ENCODE measurements around the gene CCDC167. TPM values are rescaled to one million over a fixed set of nuclear protein-coding genes. Genes with fewer than 3 reads are reported as not detected.

The CCDC167 gene
- total and polyA plus RNA-seq, 2 of the 8 experiments (the other 6 are each of a cell fraction or from before 2014, with no cell fraction given): 11.0 to 26.5 TPM

GRCh38 chr6:37507077-37507476, 7.4 kb upstream of the CCDC167 start:
- Histone ChIP-seq H4K91ac (replicated peaks; ENCODE audit: insufficient read length, low read length) (no peak overlapping the region), H3K9ac (replicated peaks in 1 of 4; ENCODE audit: extremely low read depth in 1 of 4, low read depth in 3 of 4, low read length in 3 of 4) (no peak overlapping the region), H4K20me1 (replicated peaks in 1 of 2; ENCODE audit: control insufficient read depth in 1 of 2, insufficient read depth in 2 of 2, low read length in 2 of 2) (no peaks in the 10 kb centered on the region), H3K36me3 (ENCODE audit: control insufficient read depth in 2 of 4, insufficient read depth in 4 of 4, low read length in 3 of 4) (no peaks in the 10 kb centered on the region), H2BK120ac (replicated peaks; ENCODE audit: low read depth, low read length) (no peak overlapping the region), H3K27ac (ENCODE audit: low read depth, low read length) (no peak overlapping the region), H2AK5ac (ENCODE audit: low read depth, low read length) (no peak overlapping the region), H3K4me3 (ENCODE audit: extremely low read depth in 1 of 4, insufficient read depth in 2 of 4, low read depth in 3 of 4, low read length in 4 of 4) (no peak overlapping the region), H2AFZ (ENCODE audit: low read length) (no peak overlapping the region), H3K23ac (ENCODE audit: insufficient read length) (no peak overlapping the region), H4K8ac (ENCODE audit: extremely low read depth, insufficient read depth, low read length) (no peak overlapping the region), H3K27me3 (replicated peaks in 1 of 4; ENCODE audit: control insufficient read depth in 3 of 4, extremely low read depth in 1 of 4, insufficient read depth in 3 of 4, low read length in 3 of 4) (peaks cover 0 to 20% (median 17%) of the 10 kb centered on the region in 4 experiments; a peak in 6 of 7 replicates), H3K18ac (ENCODE audit: extremely low read depth, low read length) (no peak overlapping the region), H3K23me2 (ENCODE audit: low read depth, low read length) (0 out of 2 replicates have a peak, but pooled peaks cover 2% of the 10 kb centered on the region), H3K4me1 (replicated peaks in 1 of 4; ENCODE audit: control insufficient read depth in 3 of 4, insufficient read depth in 4 of 4, low read length in 3 of 4) (peaks cover 3 to 14% (median 11%) of the 10 kb centered on the region in 4 experiments; a peak in 6 of 7 replicates), H3K56ac (replicated peaks; ENCODE audit: insufficient read length, low read depth, low read length) (no peak overlapping the region), H3K14ac (ENCODE audit: insufficient read length) (no peak overlapping the region), H2BK20ac (ENCODE audit: low read length) (no peak overlapping the region), H2BK12ac (ENCODE audit: low read depth, low read length) (no peak overlapping the region), H4K5ac (ENCODE audit: insufficient read length, low read depth, low read length) (no peak overlapping the region), H3K9me3 (ENCODE audit: insufficient read depth in 2 of 2, low read depth in 1 of 2, low read length in 1 of 2) (no peaks in the 10 kb centered on the region), H3K79me2 (ENCODE audit: control insufficient read depth in 1 of 2, insufficient read depth in 2 of 2, low read length in 2 of 2) (no peaks in the 10 kb centered on the region), H3K4ac (replicated peaks; ENCODE audit: insufficient read length, low read depth, low read length) (no peak overlapping the region), H2BK5ac (ENCODE audit: low read depth, low read length) (no peak overlapping the region), H3K79me1 (ENCODE audit: low read depth, low read length) (no peaks in the 10 kb centered on the region), H3K4me2 (ENCODE audit: insufficient read depth in 1 of 2, low read depth in 2 of 2, low read length in 2 of 2) (no peak overlapping the region; a peak in 1 of 4 replicates), H2BK15ac (ENCODE audit: low read length) (no peak overlapping the region)
- ChIA-PET POLR2A (ENCODE audit: partially characterized antibody) (no interaction called here), CTCF (ENCODE audit: partially characterized antibody) (interaction anchor here (0.6 to 8.0 kb wide), 6 partner anchors 19 to 198 kb away, joined by 3 to 52 read pairs (median 5); no protein-coding TSS in a partner anchor)
- 84% methylated on average over 5 of the region's 5 CpGs; no CpG with 5 or more reads in 1 of the 2 experiments for WGBS, 2 experiments (ENCODE audit: extremely low coverage in 1 of 2, insufficient coverage in 1 of 2, insufficient read length in 1 of 2, insufficient replicate concordance in 2 of 2, low coverage in 1 of 2, low lambda C conversion rate in 2 of 2, missing lambda C conversion rate in 1 of 2)
- FAIRE-seq (no peak), DNase-seq (ENCODE audit: low read depth in 1 of 2, low spot score in 2 of 2) (no peak)
- TF ChIP-seq HDAC6 (IDR thresholded peaks at IDR 0.05; ENCODE audit: low read depth, low read length) (no peak), RBBP5 (IDR thresholded peaks at IDR 0.05; ENCODE audit: borderline replicate concordance, low read depth, low read length) (no peak), TEAD4 (IDR thresholded peaks at IDR 0.05; ENCODE audit: low read depth, low read length) (no peak), TAF1 (IDR thresholded peaks at IDR 0.05; ENCODE audit: low read depth, low read length) (no peak), KDM5A (IDR thresholded peaks at IDR 0.05; ENCODE audit: low read length) (no peak), MAX (IDR thresholded peaks at IDR 0.05) (no peak), BRCA1 (IDR thresholded peaks at IDR 0.05; ENCODE audit: low read depth, low read length) (no peak), USF2 (IDR thresholded peaks at IDR 0.05; ENCODE audit: low read length) (peak; percentile 62; the same call in 1 of the 2 replicates), SRF (IDR thresholded peaks at IDR 0.05; ENCODE audit: low read depth, low read length) (no peak), HDAC2 (IDR thresholded peaks at IDR 0.05; ENCODE audit: borderline replicate concordance in 1 of 2, low read depth in 2 of 2, low read length in 2 of 2) (no peak), NANOG (IDR thresholded peaks at IDR 0.05; ENCODE audit: insufficient read depth, low read depth, low read length, poor library complexity, severe bottlenecking) (no peak), GTF2F1 (IDR thresholded peaks at IDR 0.05; ENCODE audit: borderline replicate concordance, low read depth, low read length) (no peak), SP4 (IDR thresholded peaks at IDR 0.05; ENCODE audit: low read length) (no peak)
